Thymus (tissue), 11 donors: ENCODE data around the gene KRTAP13-2. TPM values are rescaled to one million over a fixed set of nuclear protein-coding genes. Genes with fewer than 3 reads are reported as not detected.
A peak's percentile ranks its signal among the peaks of the same experiment; 100 is the strongest.

Experiments used
- DNase-seq, 9 donors: peaks; one replicate each; pipeline ENCODE4 v3.0.0-alpha.2; 2013; ENCODE audit warnings: low spot score in 9 of 9, low read depth in 6 of 9, missing footprints in 1 of 9
- H3K27ac ChIP-seq, 2 donors: one replicate each; pipeline ENCODE4 v1.5.1; 2013; ENCODE audit warnings: control low read depth in 1 of 2, low read depth in 1 of 2, low read length in 1 of 2, mild to moderate bottlenecking in 1 of 2, moderate library complexity in 1 of 2
- H3K27me3 ChIP-seq, 2 donors: one replicate each; pipeline ENCODE4 v1.5.1; 2013; ENCODE audit warnings: low read length in 1 of 2; ENCODE audit not compliant: control insufficient read depth in 2 of 2, insufficient read depth in 1 of 2
- H3K36me3 ChIP-seq, 2 donors: one replicate each; pipeline ENCODE4 v1.5.1; 2013; ENCODE audit warnings: low read length in 1 of 2, mild to moderate bottlenecking in 1 of 2, moderate library complexity in 1 of 2; ENCODE audit not compliant: control insufficient read depth in 2 of 2, insufficient read depth in 2 of 2
- H3K4me1 ChIP-seq, 2 donors: one replicate each; pipeline ENCODE4 v1.5.1; 2013; ENCODE audit warnings: low read length in 2 of 2; ENCODE audit not compliant: control insufficient read depth in 2 of 2, insufficient read depth in 2 of 2
- H3K4me3 ChIP-seq, 2 donors: one replicate each; pipeline ENCODE4 v1.5.1; 2013; ENCODE audit warnings: low read length in 2 of 2, control low read depth in 1 of 2, mild to moderate bottlenecking in 1 of 2
- H3K9me3 ChIP-seq, 2 donors: one replicate each; pipeline ENCODE4 v1.5.1; 2013; ENCODE audit warnings: low read length in 1 of 2, mild to moderate bottlenecking in 1 of 2; ENCODE audit not compliant: control insufficient read depth in 2 of 2, insufficient read depth in 1 of 2
- WGBS: extraction: QIAGEN DNeasy Blood & Tissue Kit; methylation state at CpG from one replicate; pipeline ENCODE4 v1.1.7; 2013; 5-methylcytosine and 5-hydroxymethylcytosine counted together
- polyA plus RNA-seq: library from polyadenylated mRNA; stranded (reverse); fragments of 200-250 nt; gene quantifications from one replicate; pipeline ENCODE4 v1.2.3, GENCODE V29; 2013
- total RNA-seq: library from RNA; stranded (reverse); fragments of 120-200 nt; gene quantifications from one replicate; pipeline ENCODE4 v1.2.4, GENCODE V29; 2013
- donor health status: healthy.

KRTAP13-2 gene
- total and polyA plus RNA-seq, 2 donors: 0.80 TPM; not detected in 1

- 98% methylated on average over 1 of the region's 1 CpG for WGBS
- no peaks in the 10 kb centered on the region for H3K36me3 ChIP-seq
- no peak for DNase-seq
- H3K4me3 ChIP-seq: no peak overlapping the region
- H3K27ac ChIP-seq: no peak overlapping the region
- no peaks in the 10 kb centered on the region for H3K27me3 ChIP-seq
- no peaks in the 10 kb centered on the region for H3K9me3 ChIP-seq
- H3K4me1 ChIP-seq: no peaks in the 10 kb centered on the region
Measured at GRCh38 chr21:30351534-30351933, 20.5 kb downstream of the KRTAP13-2 start.

GRCh38 chr21:30349572-30349971, 22.5 kb downstream of the KRTAP13-2 start:
- Histone ChIP-seq H3K4me3 (no peak overlapping the region), H3K9me3 (no peaks in the 10 kb centered on the region), H3K27me3 (no peaks in the 10 kb centered on the region), H3K27ac (no peak overlapping the region), H3K4me1 (no peaks in the 10 kb centered on the region), H3K36me3 (no peaks in the 10 kb centered on the region)
- DNase-seq: no peak
- 63% methylated on average over 3 of the region's 3 CpGs for WGBS

GRCh38 chr21:30348506-30348905, 23.6 kb downstream of the KRTAP13-2 start, which contains the start of gene KRTAP23-1:
Gene KRTAP23-1, minus strand, starts transcription at chr21:30348606. Its CDS starts 0 bp downstream, at chr21:30348606.
- H3K36me3 ChIP-seq: no peaks in the 10 kb centered on the region
- DNase-seq: no peak
- no peak within 1 kb of the TSS for H3K4me3 ChIP-seq
- no peaks in the 10 kb centered on the region for H3K4me1 ChIP-seq
- no peak within 1 kb of the TSS for H3K27ac ChIP-seq
- peaks cover 0 to 1% of the 10 kb centered on the region in 2 donors for H3K9me3 ChIP-seq
- WGBS: 85% methylated on average over 4 of the region's 4 CpGs
- H3K27me3 ChIP-seq: no peaks in the 10 kb centered on the region

GRCh38 chr21:30345014-30345413, 27.1 kb downstream of the KRTAP13-2 start:
- no peaks in the 10 kb centered on the region for H3K4me1 ChIP-seq
- no peak overlapping the region for H3K27ac ChIP-seq
- H3K36me3 ChIP-seq: no peaks in the 10 kb centered on the region
- peaks cover 0 to 1% of the 10 kb centered on the region in 2 donors for H3K9me3 ChIP-seq
- 81% methylated on average over 2 of the region's 2 CpGs for WGBS
- H3K27me3 ChIP-seq: no peaks in the 10 kb centered on the region
- no peak for DNase-seq
- H3K4me3 ChIP-seq: no peak overlapping the region

- H3K36me3 ChIP-seq: no peaks in the 10 kb centered on the region
- WGBS: 93% methylated on average over 2 of the region's 2 CpGs
Measured at GRCh38 chr21:30340714-30341573, 31.1 kb downstream of the KRTAP13-2 start.

GRCh38 chr21:30338717-30339116, 33.4 kb downstream of the KRTAP13-2 start:
- Histone ChIP-seq H3K9me3 (no peaks in the 10 kb centered on the region), H3K36me3 (no peaks in the 10 kb centered on the region), H3K27me3 (no peaks in the 10 kb centered on the region), H3K27ac (no peak overlapping the region), H3K4me3 (no peak overlapping the region), H3K4me1 (no peaks in the 10 kb centered on the region)
- 97% methylated on average over 4 of the region's 4 CpGs for WGBS
- DNase-seq: no peak

More at GRCh38 chr21:30340714-30341573, 31.1 kb downstream of the KRTAP13-2 start:
- H3K9me3 ChIP-seq: peaks cover 0 to 1% of the 10 kb centered on the region in 2 donors
- no peaks in the 10 kb centered on the region for H3K27me3 ChIP-seq
- no peaks in the 10 kb centered on the region for H3K4me1 ChIP-seq
- H3K4me3 ChIP-seq: no peak overlapping the region
- DNase-seq: peak in 5 of 9 donors; percentile 3 to 27 (median 13)
- no peak overlapping the region for H3K27ac ChIP-seq

- H3K4me3 ChIP-seq: no peak overlapping the region
- no peaks in the 10 kb centered on the region for H3K27me3 ChIP-seq
Measured at GRCh38 chr21:30337772-30338171, 34.3 kb downstream of the KRTAP13-2 start.

GRCh38 chr21:30337276-30337744, 34.8 kb downstream of the KRTAP13-2 start, which contains the start of gene KRTAP27-1:
Gene KRTAP27-1, minus strand, starts transcription at chr21:30337694. Its CDS starts 26 bp downstream, at chr21:30337668.
- no peaks in the 10 kb centered on the region for H3K27me3 ChIP-seq
- no peak for DNase-seq
- WGBS: 97% methylated on average over 6 of the region's 6 CpGs
- no peaks in the 10 kb centered on the region for H3K4me1 ChIP-seq
- no peaks in the 10 kb centered on the region for H3K36me3 ChIP-seq
- H3K4me3 ChIP-seq: no peak within 1 kb of the TSS
- H3K9me3 ChIP-seq: no peaks in the 10 kb centered on the region
- H3K27ac ChIP-seq: no peak within 1 kb of the TSS

More at GRCh38 chr21:30337772-30338171, 34.3 kb downstream of the KRTAP13-2 start:
- H3K9me3 ChIP-seq: no peaks in the 10 kb centered on the region
- no peak for DNase-seq
- H3K4me1 ChIP-seq: no peaks in the 10 kb centered on the region
- no peaks in the 10 kb centered on the region for H3K36me3 ChIP-seq
- H3K27ac ChIP-seq: no peak overlapping the region

- no peaks in the 10 kb centered on the region for H3K27me3 ChIP-seq
- no peak overlapping the region for H3K27ac ChIP-seq
- no peak overlapping the region for H3K4me3 ChIP-seq
- H3K9me3 ChIP-seq: no peaks in the 10 kb centered on the region
- H3K4me1 ChIP-seq: no peaks in the 10 kb centered on the region
- H3K36me3 ChIP-seq: no peaks in the 10 kb centered on the region
- WGBS: 90% methylated on average over 2 of the region's 2 CpGs
- no peak for DNase-seq
Measured at GRCh38 chr21:30336596-30336995, 35.5 kb downstream of the KRTAP13-2 start.
